HepG2 (cell line): Measurements from ENCODE around the gene HNRNPM. TPM values are rescaled to one million over a fixed set of nuclear protein-coding genes. Genes with fewer than 3 reads are reported as not detected.

Source experiments
- FOXO4 ChIP-seq: sonication (generic); formaldehyde crosslinking; conservative IDR thresholded peaks from 2 replicates; pipeline ENCODE4 v1.8.1; 2023; ENCODE audit warnings: missing genetic modification reagents
- HMGXB3 ChIP-seq: sonication (generic); formaldehyde crosslinking; IDR thresholded peaks from 2 replicates; pipeline ENCODE4 v1.4.0; 2020; ENCODE audit warnings: missing genetic modification reagents, borderline replicate concordance
- KDM6A ChIP-seq: IDR thresholded peaks from 2 replicates; pipeline ENCODE4 v1.6.1; 2016; ENCODE audit warnings: low read depth
- RAD21 ChIP-seq: fragments of 450-650 bp; formaldehyde crosslinking; IDR thresholded peaks from 2 replicates; pipeline ENCODE4 v1.5.0; 2020; ENCODE audit warnings: mild to moderate bottlenecking
- ZMYM2 ChIP-seq: sonication (generic); formaldehyde crosslinking; IDR thresholded peaks from 2 replicates; pipeline ENCODE4 v1.8.0; 2022; ENCODE audit warnings: mild to moderate bottlenecking, missing genetic modification reagents
- ZNF549 ChIP-seq: sonication (generic); formaldehyde crosslinking; IDR thresholded peaks from 2 replicates; pipeline ENCODE4 v1.5.0; 2020; ENCODE audit warnings: missing genetic modification reagents
- ZNF883 ChIP-seq: sonication (generic); formaldehyde crosslinking; IDR thresholded peaks from 2 replicates; pipeline ENCODE4 v1.5.1; 2020; ENCODE audit warnings: mild to moderate bottlenecking, missing genetic modification reagents; ENCODE audit errors: not compliant biosample characterization
- polyA plus RNA-seq, 8 experiments: library from polyadenylated mRNA; depleted of rRNA in 3 of 8; stranded (reverse) in 7 of 8; unstranded in 1 of 8; fragments of >200 nt; fragmentation: Illumina TruSeq in 4 of 8; extraction: Trizol in 4 of 8; gene quantifications; 2 replicates each; pipeline versions ENCODE4 v1.2.1 to v1.2.3, GENCODE V29; 2011 to 2016; ENCODE audit warnings: low read depth in 4 of 8, missing spikeins in 1 of 8, mixed read lengths in 1 of 8; ENCODE audit not compliant: insufficient read depth in 1 of 8
- total RNA-seq, 5 experiments: library from RNA; depleted of rRNA; stranded (reverse); fragments of >200 nt; fragmentation: Illumina TruSeq; extraction: Trizol; gene quantifications; 2 replicates each; pipeline ENCODE4 v1.2.3, GENCODE V29; 2016; ENCODE audit warnings: low read depth in 1 of 5

Gene HNRNPM
- total and polyA plus RNA-seq, 2 of the 13 experiments (the other 11 are each of a cell fraction or from before 2014, with no cell fraction given), result 56.7 to 102 TPM

GRCh38 chr19:8526345-8527091 lies 81.7 kb downstream of the HNRNPM start (continued):
- no peak for TF ChIP-seq HMGXB3 (CRISPR knock-in tag)
- no peak for TF ChIP-seq ZNF549 (CRISPR knock-in tag)
- no peak for TF ChIP-seq ZMYM2 (CRISPR knock-in tag)
- peak; percentile 86 for TF ChIP-seq ZNF883
- no peak for TF ChIP-seq FOXO4
- TF ChIP-seq KDM6A, result no peak
- 0 out of 2 replicates have a peak, but pooled peaks have one; percentile 6 for TF ChIP-seq RAD21 (CRISPR knock-in tag)
